HG03175 (cell line): ENCODE measurements around the gene HRCT1.
"Not testable (repeated sequence)": the region's sequence is repeated elsewhere in the genome, so short reads cannot be mapped to it uniquely, and the experiment has no call there.

Source experiments
- ATAC-seq: cut with Tn5 transposase; IDR thresholded peaks from one replicate; pipeline ENCODE4 v1.9.1; 2021; ENCODE audit warnings: mild to moderate bottlenecking, moderate library complexity; ENCODE audit not compliant: unreplicated experiment

The HRCT1 gene

DNA sequence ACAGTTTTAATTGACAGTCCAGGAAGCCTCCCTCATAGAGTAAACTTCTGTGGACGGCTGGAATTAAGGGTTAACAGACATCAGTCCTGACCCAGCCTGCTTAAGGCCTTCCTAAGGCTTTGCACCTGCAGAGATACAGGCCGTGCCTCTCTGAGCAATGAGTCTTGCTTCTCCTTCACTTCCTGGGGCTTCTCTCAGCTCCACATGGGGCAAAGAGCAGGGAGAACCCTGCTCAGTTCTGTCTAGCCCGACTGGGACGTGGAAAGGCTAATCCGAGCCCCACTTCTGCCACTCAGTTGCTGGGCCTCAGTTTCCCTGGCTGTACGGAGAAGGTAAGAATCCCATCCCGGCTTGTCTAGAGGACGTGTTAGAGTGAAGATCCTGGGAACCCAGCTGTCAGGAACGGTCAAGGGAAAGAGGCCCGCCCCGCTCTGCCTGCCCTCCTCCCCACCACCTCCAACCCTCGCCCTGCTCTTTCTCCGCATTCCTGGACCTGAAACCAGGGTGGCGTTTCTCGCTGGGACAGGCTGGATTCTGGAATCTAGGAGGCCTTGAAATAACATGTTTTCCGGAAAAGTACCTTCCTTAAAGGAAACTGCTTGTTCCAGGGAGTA, 9.8 kb downstream of the HRCT1 start:
- no peak for ATAC-seq

DNA sequence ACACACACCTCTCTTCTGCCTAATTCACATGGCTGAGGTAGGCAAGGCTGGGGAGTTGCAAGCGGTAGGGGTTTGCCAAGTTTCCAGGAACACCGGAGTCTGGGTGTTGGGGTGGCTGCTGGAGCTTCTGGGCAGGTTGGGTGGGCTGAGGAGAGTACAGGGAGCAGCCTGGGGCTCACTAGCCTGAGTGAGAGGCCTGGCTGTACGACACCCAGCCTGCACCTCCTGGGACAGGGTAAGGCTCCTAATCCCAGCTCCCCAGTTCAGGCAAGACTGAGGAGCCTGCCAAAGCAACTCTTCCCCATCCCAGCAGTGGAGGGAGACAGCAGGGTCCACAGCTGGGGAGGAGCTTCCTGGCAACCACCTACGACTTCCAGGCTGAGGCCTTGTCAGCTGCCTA, 11.3 kb downstream of the HRCT1 start:
- ATAC-seq: no peak

DNA sequence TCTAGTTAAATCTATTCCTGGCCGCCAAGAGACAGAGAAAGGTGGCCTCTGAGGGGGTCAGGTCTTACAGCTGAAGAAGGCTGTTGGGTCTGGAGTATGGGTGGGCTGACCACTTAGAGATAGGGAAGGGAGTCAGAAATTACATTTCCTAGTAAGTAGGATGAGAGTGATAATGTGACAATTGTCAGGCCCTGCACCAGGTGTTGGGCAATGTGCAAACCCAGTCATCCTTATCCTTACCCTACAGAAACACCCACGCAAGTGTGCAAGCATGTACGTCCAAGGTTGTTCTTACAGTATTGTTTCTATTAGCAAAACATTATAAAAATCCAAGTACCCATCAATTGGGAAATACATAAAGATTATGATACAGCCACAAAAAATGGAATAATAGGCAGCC, 12.8 kb downstream of the HRCT1 start:
- no peak for ATAC-seq

DNA sequence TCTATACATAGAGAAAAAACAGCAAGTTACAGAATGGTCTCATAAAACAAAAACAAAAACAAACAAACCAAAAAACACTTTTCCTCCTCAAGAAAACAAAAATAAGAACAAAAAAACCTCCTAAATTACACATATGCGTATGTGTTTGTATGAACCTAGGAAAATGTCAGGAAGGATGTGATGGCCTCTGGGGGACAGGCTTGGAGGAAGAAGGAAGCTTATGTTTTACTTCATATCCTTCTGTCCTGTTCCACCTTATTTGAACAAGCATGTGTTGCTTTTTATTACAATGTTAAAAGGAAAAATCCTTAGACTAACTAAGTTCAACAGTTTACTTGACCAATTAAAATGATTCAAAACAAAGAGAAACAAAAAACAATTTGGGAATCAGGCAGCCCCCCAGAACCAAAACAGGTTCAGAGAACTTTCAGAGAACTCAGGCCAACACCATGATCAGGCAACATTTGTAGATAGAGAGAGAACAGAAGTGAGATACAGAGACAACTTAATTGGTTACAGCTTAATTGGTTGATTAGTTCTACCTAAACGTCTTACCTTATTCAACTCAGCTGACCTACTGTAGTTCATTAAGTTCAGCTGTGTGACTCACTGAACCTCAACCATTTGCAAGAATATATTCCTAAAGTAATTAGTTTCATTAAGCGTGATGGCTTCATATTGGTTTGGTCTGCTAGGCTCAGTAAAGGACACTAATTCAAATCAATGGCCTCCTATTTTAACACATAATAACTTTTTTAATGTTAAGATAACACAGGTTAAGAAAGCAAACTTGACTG, 13.4 kb downstream of the HRCT1 start:
- ATAC-seq: no peak

DNA sequence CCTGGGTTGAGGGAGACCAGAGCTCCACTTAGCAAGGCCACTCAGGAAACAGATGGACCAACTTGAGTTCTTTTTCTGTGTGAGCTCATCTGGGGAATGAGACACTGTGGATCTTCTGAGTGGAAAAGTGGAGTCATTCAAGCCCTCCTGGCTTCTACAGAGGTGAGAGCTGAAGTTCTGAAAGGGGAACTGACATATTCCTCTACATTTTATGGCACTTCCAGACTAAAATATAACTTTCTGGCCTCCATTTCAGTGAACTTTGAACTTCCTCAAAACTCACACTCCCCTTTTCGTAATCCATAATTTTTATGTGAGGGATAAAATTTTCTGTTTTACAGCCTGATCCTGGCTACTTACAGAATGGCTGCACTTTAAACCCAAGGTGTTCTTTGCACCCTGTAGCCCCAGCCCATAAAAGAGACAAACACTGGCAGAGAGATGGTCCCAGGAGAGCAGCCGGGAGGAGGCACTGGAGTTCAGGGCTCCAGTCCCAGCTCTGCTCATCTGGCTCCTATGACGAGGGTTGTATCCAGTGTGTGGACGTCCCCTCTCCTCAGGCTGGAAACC, 14.1 kb downstream of the HRCT1 start:
- no peak for ATAC-seq

DNA sequence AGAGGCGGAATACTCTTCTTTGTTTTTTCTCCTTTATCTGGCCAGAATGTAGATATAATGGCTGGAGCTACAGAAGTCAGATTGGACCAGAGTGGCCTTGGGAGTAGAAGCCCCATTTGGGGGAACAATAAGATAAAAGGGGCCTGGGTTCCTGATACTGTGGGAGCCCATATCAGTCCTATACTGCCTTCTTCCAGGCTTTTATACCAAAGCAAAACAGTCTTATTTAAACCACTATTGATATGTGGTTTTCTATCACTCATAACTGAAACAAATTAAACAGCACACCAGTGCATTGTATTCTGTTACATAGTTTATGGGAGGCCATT, 17.6 kb downstream of the HRCT1 start:
- ATAC-seq: no peak

DNA sequence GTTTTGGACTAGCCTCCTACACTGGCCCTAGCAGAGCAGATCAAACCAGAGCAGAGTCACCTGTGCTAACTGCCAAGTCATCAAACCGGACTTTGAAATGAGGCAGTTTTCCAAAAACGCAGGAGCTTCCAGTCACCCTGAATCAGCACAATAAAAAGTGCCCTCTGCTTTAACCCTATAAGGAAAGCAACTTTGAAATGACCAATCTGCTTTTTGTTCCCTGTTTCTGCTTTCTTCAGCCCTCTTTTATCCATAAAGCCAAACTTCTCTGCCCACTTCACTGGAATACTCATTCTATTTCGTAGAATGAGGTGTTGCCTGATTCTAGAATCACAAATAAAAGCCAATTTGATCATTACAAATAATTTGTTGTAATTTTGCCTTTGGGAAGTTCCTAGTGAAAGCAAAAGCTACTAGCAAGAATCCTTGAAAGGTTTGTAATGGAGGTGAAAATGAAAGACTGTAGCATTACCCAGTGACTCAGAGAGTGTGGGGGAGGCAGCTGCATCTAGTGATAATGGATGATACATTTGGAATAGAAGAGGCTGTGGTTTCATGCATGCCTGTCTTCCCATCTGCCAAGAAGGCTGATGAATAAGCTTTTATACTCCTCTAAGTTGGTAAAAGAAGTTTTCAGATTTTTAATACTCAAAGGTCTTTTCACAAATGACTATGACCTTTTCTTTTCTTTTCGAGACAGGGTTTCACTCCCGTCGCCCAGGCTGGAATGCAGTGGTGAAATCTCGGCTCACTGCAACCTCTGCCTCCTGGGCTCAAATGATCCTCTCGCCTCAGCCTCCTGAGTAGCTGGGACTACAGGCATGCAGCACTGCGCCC, 18.1 kb downstream of the HRCT1 start:
- ATAC-seq: no peak

DNA sequence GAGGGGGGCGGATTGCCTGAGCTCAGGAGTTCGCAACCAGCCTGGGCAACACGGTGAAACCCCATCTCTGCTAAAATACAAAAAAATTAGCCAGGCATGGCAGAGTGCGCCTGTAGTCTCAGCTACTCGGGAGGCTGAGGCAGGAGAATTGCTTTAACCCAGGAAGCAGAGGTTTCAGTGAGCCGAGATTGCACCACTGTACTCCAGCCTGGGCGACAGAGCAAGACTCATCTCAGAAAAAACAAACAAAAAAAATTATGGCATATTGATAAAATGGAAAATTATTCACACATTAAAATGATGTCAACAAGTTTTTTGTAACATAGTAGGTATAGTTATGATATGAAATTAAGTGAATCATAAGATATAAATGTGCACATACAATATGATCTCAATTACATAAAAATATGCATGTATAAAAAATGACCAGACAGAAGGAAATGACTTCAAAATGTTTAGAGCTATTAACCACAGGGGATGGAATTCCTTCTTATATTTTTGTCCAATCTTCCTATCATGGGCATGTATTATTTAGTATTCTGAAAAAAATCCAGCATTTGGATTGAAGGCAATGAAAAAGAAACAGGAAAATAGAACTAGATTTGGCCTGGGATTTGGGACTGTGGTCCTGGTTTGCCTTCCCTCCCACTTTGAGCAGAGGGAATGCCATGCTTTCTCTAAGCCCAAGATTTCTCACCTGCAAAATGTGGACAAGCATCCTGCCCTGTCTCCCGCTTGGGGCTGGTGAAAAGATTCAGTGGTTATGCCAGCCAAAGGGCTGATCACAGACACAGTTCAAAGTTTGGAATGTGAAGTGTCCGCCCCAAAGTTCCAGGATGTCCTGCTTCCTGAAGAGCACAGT, 22.8 kb downstream of the HRCT1 start:
- no peak for ATAC-seq

DNA sequence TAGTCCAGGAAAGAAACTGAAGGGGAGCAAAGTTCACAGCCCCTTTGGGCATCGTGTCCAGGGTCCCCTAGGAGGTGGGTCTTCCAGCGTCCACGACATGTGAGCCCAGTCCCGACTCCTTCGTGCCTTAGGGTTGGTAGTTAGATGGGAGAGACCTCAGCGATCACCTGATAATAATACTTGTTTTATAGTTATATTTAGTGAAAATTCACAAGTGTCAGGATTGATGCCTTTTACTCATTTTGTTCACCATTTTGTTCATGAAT, 23.4 kb downstream of the HRCT1 start:
- ATAC-seq: no peak

DNA sequence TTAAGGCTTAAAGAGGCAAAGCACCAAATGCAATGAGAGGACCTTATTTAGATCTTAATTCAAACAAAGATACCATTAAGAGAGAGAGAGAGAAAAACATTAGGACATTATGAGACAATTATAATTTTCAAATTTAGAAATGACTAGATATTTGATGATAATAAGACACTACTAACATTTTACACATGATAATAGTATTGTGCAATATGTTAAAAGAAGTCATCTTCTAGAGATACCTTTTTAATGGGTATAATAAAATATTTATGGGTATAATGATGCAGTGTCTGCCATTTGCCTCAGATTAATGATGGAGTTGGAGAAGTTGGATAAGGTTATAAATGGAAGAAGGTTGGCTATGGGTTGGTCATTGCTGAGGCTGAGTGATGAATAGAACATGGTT, 24.5 kb downstream of the HRCT1 start:
- no peak for ATAC-seq

DNA sequence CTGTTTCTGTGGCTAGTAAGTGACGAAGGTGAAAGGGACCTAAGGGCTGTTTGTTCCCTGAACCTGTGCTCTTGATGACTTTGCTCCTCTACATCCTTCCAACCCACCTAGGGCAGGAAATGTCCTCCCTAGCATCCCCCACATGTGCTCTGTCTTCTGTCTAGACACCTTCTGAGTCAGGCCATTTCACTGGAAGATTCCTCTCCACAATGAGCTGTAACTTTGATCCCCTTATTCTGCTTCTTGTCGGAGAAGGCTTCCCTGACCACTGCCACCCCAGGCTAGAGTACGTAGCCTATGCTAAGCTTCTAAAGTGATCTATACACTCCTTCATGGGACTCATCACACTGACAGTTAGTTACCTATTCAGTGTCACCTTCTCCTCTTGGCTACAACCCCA, 25.0 kb downstream of the HRCT1 start:
- no peak for ATAC-seq

DNA sequence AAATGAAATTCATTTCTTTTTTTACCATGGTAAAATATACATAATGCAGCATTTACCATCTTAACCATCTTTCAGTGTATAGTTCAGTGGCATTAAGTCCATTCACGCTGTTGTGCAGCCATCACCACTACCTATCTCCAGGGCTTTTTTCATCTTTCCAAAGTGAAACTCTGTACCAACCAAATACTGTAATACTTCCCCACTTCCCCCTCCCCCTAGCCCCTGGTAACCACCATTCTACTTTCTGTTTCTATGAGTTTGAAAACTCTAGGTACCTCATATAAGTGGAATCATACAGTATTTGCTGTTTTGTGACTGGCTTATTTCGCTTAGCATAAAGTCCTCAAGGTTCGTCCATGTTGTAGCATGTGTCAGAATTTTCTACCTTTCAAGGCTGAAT, 26.7 kb downstream of the HRCT1 start:
- ATAC-seq: no peak

DNA sequence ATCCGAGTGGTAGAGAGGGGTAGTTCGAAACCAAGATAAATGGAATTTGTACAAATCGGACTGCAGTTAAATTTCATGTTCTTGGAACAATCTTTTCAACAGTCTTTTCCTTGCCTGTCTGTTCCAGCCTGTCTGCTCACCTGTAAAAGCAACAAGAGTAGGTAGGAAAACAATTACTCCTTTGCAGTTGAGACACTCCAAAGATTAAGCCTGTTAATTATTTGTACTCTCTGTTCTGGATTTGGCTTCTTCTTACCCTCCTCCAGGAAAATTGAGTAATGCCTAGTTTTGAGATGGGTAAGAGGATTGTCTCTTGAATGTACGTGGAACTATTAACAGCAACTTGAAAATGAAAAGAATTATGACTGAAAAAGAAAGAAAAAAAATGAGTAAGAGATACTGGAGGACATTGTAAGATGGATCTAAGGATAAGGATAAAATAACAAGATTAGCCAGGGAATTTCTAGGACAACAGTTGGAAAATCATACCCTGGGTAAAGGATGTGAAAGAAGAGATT, 27.6 kb downstream of the HRCT1 start:
- ATAC-seq: no peak

DNA sequence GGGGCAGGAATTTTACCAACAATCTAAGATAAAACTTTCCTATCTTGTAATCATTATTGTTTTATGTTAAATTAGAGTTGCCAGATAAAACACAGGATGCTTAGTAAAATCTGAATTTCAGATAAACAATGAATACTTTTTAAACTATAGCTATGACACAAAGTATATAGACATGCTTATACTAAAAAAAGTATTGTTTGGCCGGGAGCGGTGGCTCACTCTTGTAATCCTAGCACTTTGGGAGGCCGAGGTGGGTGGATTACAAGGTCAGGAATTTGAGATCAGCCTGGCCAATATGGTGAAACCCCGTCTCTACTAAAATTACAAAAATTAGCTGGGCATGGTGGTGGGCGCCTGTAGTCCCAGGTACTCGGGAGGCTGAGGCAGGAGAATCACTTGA, 28.1 kb downstream of the HRCT1 start:
- not testable (repeated sequence) for ATAC-seq

DNA sequence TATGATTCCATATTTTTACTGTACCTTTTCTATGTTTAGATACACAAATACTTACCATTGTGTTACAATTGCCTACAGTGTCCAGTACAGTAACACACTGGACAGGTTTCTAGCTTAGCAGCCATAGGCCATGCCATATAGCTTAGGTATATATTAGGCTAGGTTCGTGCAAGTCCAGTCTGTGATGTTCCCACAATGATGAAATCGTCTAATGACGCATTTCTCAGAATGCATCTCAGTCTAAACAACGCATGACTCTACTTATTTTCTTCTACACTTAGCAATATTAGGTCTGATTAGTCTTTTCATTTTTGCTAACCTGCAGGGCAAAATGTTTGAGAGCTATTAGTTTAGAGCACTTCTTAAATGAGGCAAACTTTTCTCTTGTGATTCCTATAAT, 29.3 kb downstream of the HRCT1 start:
- no peak for ATAC-seq

DNA sequence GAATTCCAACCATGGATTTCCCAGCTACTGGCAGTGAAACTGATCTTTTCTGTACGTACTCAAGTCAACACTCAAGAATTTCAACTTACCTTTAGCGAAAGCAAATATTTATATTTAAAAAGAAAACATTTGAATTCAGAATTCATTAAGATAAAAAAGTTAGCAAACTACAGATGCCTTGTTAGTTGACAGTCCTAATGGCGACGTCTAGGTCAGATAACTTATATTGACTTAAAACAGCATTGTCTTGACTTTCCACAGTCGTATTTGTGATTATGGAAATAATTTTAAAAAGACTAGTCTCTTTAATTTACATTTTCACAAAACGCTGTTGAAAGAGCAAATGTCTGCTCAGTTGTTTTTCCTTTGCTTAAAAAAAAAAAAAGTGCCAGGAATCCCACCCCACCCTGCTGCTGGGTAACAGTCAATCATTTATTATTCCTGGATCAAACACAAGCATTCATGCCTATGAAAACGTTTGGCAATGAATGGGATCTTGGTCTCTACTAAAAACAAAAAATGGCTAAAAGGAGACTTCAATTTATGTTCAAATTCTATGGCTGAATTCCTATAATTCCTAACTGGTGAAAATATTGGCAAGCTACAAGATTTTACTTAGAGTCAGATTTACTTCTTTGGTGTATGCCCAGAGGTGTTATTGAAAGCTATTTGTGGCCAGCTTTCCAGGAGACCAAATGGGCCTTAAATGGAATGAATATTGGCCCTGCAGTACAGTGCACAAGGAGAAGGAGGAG, 29.9 kb downstream of the HRCT1 start:
- ATAC-seq: no peak

DNA sequence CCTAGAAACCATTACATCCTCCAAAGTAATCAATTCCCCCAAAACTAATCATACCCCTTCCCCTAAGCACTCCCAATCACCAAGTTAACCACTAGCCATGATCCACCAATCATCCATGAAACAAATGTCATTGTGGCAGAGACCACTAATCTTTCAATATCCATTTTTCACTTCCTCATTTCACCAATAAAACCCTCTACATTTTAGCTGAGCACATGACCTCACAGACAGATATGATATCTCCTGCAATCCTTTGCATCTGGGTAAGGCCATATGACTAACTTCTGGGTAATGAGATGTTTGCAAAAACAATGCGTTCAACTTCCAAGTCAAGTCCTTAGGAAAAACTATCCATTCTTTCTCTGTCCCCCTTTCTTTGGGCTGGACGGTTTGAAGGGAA, 31.2 kb downstream of the HRCT1 start:
- ATAC-seq: no peak

DNA sequence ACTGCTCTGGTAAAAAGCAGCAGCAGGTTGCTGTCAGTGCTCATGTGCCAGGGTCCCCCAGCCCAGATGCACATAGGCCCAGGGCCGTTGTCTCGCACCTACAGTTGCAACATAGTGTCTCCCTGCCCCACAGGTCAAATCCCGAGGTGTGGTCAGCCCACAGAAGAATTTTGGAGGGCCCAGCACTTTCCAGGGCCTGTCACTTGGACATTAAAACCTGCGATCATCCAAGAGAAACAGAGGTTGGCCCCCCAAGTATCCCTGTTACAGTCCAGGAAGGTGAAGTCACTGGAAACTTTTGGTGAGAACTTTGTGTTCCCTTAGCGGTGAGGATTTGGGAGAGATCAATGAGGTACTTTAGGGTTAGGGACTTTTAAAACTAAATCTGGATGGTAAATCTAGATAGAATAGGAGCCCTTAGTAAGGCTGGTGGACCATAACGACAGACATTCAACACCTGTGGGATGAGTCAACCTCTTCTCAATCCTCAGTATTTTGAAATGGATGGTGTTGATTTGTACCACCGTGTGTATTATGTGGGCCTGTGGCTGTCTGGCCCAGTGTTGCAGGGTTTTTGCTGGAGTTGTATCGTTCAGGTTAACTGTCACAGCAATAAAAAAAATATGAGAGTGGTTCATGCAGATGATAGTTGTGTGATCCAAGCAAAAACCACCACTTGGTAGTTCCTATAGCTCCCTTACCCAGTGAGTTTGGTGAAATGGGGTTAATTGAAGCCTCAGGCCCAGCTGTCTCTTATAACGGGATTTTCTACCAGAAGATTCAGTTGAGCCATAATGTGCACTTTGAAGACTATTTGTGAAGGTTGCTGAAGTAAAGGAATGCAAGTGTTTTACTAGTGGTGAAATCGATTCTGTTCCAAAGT, 32.7 kb downstream of the HRCT1 start:
- no peak for ATAC-seq

DNA sequence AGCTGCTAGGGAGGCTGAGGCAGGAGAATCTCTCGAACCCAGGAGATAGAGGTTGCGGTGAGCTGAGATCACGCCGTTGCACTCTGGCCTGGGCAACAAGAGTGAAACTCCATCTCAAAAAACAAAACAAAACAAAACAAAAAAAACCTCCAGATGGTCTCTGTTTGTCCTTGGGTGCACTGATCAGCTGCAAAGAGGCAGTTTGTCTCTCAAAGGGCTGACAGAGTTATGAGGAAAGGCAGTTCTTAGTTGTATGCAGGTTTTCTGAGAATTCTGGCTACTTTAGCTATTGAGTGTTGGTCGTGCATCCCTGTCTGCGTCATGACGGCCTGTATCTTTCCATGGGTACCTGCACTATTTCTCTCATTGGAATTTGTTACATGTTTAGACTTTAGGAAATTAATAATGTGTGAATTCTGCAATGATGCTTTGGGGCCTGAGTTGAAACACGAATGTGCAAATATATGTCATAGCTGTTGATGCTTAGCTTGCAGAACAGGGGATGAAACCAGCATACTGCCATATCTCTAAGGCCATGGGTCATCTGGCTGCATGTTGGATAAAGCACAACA, 33.8 kb downstream of the HRCT1 start:
- no peak for ATAC-seq
